Right renal cortex interstitium (tissue), 3 donors: ENCODE results near the gene ADGRL4. TPM values are rescaled to one million over a fixed set of nuclear protein-coding genes. Genes with fewer than 3 reads are reported as not detected.

Source experiments
- DNase-seq, 3 donors: peaks; one replicate each; pipeline ENCODE4 v3.0.0-alpha.2; 2013; ENCODE audit warnings: low read depth in 3 of 3, low spot score in 2 of 3
- polyA plus RNA-seq, 3 donors: library from polyadenylated mRNA; unstranded; fragments of 120-200 nt; gene quantifications; one replicate each; pipeline ENCODE4 v1.2.1, GENCODE V29; 2013; ENCODE audit not compliant: insufficient read length in 3 of 3

Gene ADGRL4
- polyA plus RNA-seq, 3 donors: 24.6 to 28.3 (median 26.7) TPM

DNA sequence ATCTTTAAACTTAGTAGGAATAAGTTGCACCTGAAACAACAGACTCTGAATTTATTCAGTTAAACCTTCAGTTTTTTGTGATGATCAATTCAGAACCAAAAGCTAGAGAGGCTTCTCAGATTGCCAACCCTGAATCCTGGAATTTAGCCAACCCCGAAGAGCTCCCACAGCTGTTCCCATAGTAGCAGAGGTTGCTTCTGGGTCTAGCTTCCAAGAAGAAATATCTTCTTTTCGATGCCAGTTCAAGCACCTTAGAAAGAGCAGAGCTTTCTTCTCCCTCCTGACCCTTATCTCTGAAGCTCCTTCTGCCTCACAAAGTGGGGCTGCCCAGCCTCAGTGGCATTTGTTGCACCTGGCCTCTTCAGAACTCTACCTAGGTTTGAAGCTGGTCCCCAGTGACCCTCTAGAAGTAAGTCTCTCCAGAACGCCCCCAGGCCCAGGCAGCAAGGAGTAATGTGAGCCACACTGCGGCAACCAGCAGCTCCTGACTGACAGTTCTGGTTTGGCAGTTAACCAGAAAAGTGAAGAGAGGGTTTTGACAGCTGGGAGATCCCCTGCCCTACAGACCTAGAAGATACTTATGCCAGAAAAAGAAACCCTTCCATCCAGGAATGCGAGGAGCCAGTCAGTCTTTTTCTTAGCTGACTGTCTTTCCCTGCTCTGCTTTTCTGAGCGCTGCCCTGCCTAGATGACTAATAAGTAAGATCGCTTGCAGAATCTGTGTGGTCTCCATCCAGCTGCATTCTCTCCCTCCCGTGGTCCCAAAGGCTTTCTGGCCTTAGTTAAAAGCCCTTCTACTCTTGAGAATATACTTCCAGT is 165.9 kb downstream of the ADGRL4 start:
- DNase-seq: peak in 2 of 3 donors; percentile 25 to 29
